MCF 10A (cell line): Measurements from ENCODE around the gene PDLIM7. TPM values are rescaled to one million over a fixed set of nuclear protein-coding genes. Genes with fewer than 3 reads are reported as not detected.

Source experiments
- BruUV-seq: library from RNA; stranded (reverse); fragments of 400-500 nt; replicated peaks from 2 replicates; lab custom pipeline; 2021; lab: Mats Ljungman, UMichigan
- CTCF ChIA-PET: fragments of 300-600 bp; sonication (Branson Sonifier 250); formaldehyde crosslinking; extraction: SDS; loops from one replicate; lab custom pipeline; 2021; ENCODE audit warnings: antibody characterized with exemption, inconsistent platforms; lab: Yijun Ruan, JAX
- POLR2A ChIA-PET: fragments of 300-600, 350-650 bp; sonication (Branson Sonifier 250); formaldehyde crosslinking; extraction: SDS; loops from one replicate; lab custom pipeline; 2020; ENCODE audit warnings: antibody characterized with exemption, inconsistent platforms; lab: Yijun Ruan, JAX
- DNase-seq: peaks from one replicate; pipeline ENCODE4 v3.0.0-alpha.2; 2018; ENCODE audit not compliant: unreplicated experiment
- H3K27ac Mint-ChIP-seq: one replicate; pipeline ENCODE4 v1.8.0; 2022; ENCODE audit warnings: mild to moderate bottlenecking, low read depth, mixed read lengths; ENCODE audit not compliant: unreplicated experiment
- H3K27me3 Mint-ChIP-seq: one replicate; pipeline ENCODE4 v1.8.0; 2022; ENCODE audit warnings: mixed read lengths; ENCODE audit not compliant: insufficient read depth, unreplicated experiment
- H3K36me3 Mint-ChIP-seq: one replicate; pipeline ENCODE4 v1.8.0; 2022; ENCODE audit warnings: mild to moderate bottlenecking, moderate library complexity, mixed read lengths; ENCODE audit not compliant: insufficient read depth, unreplicated experiment
- H3K4me1 Mint-ChIP-seq: one replicate; pipeline ENCODE4 v1.8.0; 2022; ENCODE audit warnings: mixed read lengths; ENCODE audit not compliant: insufficient read depth, unreplicated experiment
- H3K4me3 Mint-ChIP-seq: one replicate; pipeline ENCODE4 v1.8.0; 2022; ENCODE audit warnings: mild to moderate bottlenecking, moderate library complexity, mixed read lengths; ENCODE audit not compliant: unreplicated experiment
- H3K9me3 Mint-ChIP-seq: one replicate; pipeline ENCODE4 v1.8.0; 2022; ENCODE audit warnings: mixed read lengths; ENCODE audit not compliant: unreplicated experiment
- CTCF ChIP-seq: fragments of 200-600 bp; IDR thresholded peaks from one replicate; pipeline ENCODE4 v1.8.0; 2022; ENCODE audit warnings: antibody characterized with exemption, mild to moderate bottlenecking; ENCODE audit not compliant: unreplicated experiment
- intact Hi-C: fragments of 100-400 bp; cut with micrococcal nuclease; formaldehyde crosslinking; loops from 2 replicates; pipeline ENCODE4 v1.14.1; 2022
- total RNA-seq: library from RNA; stranded (reverse); gene quantifications from 2 replicates; pipeline ENCODE4 v1.2.3, GENCODE V29; 2022

Gene PDLIM7
- total RNA-seq, 1 experiment from 2014 or later = 257 TPM

DNA sequence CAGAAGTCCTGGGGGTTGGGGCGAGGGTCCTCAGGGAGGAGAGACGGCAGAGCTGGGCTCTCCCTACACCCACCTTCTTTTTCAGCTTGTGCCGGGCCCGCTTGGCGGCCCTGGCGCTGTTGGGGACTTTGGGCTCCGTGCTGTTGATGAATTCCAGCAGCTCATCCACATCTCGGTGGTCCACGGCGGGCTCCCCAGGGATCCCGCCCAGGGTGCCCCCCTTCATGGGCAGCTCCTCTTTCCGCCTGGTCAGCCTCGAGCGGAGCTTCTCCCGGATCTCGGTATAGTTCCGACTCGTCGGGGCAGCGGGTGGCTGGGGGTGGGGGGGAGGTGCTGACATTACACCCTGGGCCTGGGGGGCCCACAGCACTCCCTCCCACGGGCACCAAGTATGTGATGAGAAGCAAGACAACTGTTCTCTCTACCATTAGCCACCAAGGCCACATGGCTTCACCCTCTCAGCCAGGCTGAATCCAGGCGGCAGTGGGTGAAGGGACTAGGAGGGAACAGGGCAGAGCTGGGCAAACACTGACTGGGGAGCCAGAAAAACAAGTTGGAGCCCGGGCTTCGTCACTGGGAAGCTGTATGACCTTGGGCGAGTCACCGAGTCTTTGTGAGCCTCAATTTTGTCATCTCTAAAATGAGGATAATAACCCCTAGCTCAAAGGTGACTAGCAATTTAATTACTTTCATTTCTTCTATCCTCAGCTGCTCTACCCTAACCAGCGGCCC is 34.0 kb upstream of the PDLIM7 start:
- H3K27me3 Mint-ChIP-seq = no peaks in the 10 kb centered on the region
- no TSS peak for BruUV-seq
- no peak for TF ChIP-seq CTCF
- H3K27ac Mint-ChIP-seq = no peak overlapping the region
- peaks cover 63% of the 10 kb centered on the region for H3K36me3 Mint-ChIP-seq
- DNase-seq = no peak
- H3K9me3 Mint-ChIP-seq = no peaks in the 10 kb centered on the region
- CTCF ChIA-PET = interaction anchor here (0.5 to 1.8 kb wide), 4 partner anchors 14 to 554 kb away, joined by 3 to 10 read pairs (median 4); no protein-coding TSS in a partner anchor
- no peaks in the 10 kb centered on the region for H3K4me1 Mint-ChIP-seq
- no peak overlapping the region for H3K4me3 Mint-ChIP-seq
- intact Hi-C loops = no loop called here
- POLR2A ChIA-PET = interaction anchor here (0.8 to 2.8 kb wide), 4 partner anchors 14 to 69 kb away, joined by 4 to 14 read pairs (median 6); partner anchors contain the start of genes B4GALT7 and DDX41

DNA sequence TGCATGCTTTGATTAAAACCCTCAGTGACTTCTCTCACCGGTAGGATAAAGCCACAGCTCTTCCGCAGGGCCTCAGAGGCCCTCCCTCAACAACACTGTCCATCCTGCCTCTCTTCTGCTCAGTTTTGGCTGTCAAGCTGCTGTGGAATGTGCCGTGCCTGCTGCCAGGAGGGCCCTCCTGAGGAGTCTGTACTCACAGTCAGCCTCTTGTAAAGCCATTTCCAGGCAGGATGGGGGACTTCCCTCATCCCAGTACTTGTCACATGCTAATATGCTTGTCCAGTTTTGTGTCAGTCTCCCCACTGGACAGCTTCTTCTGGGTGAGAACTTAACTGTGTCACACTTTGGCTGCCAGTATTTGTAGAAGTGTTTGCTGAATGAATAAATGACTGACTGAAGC is 33.2 kb upstream of the PDLIM7 start:
- no peaks in the 10 kb centered on the region for H3K4me1 Mint-ChIP-seq
- TF ChIP-seq CTCF = no peak
- ChIA-PET CTCF (interaction anchor here (0.5 to 1.8 kb wide), 3 partner anchors 29 to 553 kb away, joined by 3 to 10 read pairs (median 5); no protein-coding TSS in a partner anchor), POLR2A (interaction anchor here (0.7 to 2.8 kb wide), 4 partner anchors 14 to 201 kb away, joined by 3 to 14 read pairs (median 6); partner anchors contain the start of genes B4GALT7 and DDX41)
- H3K36me3 Mint-ChIP-seq = peaks cover 55% of the 10 kb centered on the region
- no peaks in the 10 kb centered on the region for H3K9me3 Mint-ChIP-seq
- BruUV-seq = no TSS peak
- no peak overlapping the region for H3K27ac Mint-ChIP-seq
- H3K4me3 Mint-ChIP-seq = no peak overlapping the region
- no peaks in the 10 kb centered on the region for H3K27me3 Mint-ChIP-seq
- DNase-seq = no peak
- intact Hi-C loops = no loop called here

DNA sequence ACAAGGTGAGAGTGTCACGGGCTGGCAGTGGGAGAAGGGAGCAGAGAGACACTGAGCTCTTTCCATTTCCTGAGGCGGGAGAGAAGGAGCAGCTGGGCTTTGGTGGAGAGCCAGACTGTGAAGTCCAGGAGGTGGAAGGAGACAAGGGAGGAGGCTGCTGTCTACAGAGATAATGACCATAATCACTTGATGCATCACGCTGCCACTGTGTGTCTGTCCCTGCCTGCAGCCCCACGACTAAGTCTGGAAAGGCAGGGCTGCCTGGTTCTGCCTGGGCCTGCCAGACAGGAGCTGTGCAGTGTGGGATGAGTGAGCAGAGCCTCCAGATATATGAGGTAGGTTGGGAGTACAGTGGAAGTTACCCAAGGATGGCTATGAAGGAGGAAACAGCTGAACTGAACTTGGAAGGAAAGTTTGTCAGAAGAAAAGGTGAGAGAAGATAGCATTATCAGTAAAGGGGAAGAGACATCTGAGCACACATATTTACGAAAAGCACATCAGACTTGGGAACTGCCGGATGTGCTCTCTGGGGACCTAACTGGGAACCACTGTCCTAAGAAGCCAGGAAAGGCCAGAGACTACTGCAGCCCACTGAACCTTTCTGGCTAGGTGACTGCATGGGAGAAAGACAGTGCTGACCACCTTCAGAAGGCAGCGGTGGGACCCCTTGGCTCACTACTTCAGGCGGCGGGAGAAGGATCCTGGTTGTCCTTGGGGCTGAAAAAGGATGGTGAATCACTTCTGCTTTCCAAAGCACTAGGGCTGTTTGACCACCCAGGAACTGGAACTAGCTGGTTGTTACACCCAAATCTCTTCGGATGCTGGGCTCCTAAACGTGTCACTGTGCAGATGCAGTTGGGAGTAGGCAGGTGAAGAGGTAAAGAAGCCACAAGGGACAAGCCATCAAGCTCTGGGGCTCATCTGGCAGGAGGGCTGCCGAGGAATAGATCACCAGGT is 32.1 kb upstream of the PDLIM7 start:
- intact Hi-C loops = no loop called here
- TF ChIP-seq CTCF = no peak
- no TSS peak for BruUV-seq
- no peaks in the 10 kb centered on the region for H3K9me3 Mint-ChIP-seq
- ChIA-PET POLR2A (interaction anchor here (1.0 to 2.8 kb wide), 4 partner anchors 10 to 16 kb away, joined by 3 to 14 read pairs (median 4); partner anchors contain the start of gene DDX41), CTCF (interaction anchor here (0.6 to 1.0 kb wide), 3 partner anchors 28 to 289 kb away, joined by 3 read pairs; no protein-coding TSS in a partner anchor)
- no peak overlapping the region for H3K27ac Mint-ChIP-seq
- peaks cover 47% of the 10 kb centered on the region for H3K36me3 Mint-ChIP-seq
- H3K4me3 Mint-ChIP-seq = no peak overlapping the region
- no peaks in the 10 kb centered on the region for H3K27me3 Mint-ChIP-seq
- no peaks in the 10 kb centered on the region for H3K4me1 Mint-ChIP-seq
- DNase-seq = no peak
